ENCODE results near the gene MYO9B.

MYO9B gene

DNA sequence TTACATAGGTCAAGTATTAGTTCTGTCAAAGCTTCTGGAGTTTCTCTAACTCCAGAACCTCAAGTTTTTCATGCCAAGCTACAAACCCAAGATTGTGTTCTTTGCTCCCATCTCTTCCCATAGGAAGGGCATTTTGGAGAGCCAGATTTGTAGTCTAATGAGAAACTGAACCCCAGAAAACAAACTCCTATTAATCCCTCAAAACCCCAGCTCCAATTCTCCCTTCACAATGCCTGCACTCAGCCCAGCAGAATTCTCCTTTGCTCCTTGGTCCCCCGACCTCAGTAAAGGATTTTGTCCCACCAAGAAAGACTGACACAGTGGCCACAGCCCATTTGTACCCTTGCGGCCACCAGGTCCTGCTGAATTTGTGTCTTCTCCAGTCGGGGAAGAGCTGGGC lies 180.6 kb downstream of the MYO9B start:
- Histone ChIP-seq H3K27me3 (ENCODE audit: control insufficient read depth, low read length) (no peaks in the 10 kb centered on the region), H3K79me2 (ENCODE audit: control insufficient read depth, low read length) (no peaks in the 10 kb centered on the region), H4K20me1 (ENCODE audit: control insufficient read depth, insufficient read depth, low read depth, low read length) (no peaks in the 10 kb centered on the region), H3K27ac (ENCODE audit: low read depth, low read length) (no peak overlapping the region), H3K4me1 (ENCODE audit: control insufficient read depth, low read length) (peaks cover 8% of the 10 kb centered on the region), H3K9me3 (ENCODE audit: control insufficient read depth, insufficient read depth, low read length) (no peaks in the 10 kb centered on the region), H3K9me2 (replicated peaks; ENCODE audit: control insufficient read depth, low read length) (no peaks in the 10 kb centered on the region), H3K4me3 (ENCODE audit: low read length) (no peak overlapping the region), H3F3A (ENCODE audit: control insufficient read depth, insufficient read depth) (0 out of 2 replicates have a peak, but pooled peaks cover 2% of the 10 kb centered on the region), H3K4me2 (ENCODE audit: low read length) (no peak overlapping the region), H3K36me3 (ENCODE audit: control insufficient read depth, low read length) (no peaks in the 10 kb centered on the region)
- TF ChIP-seq, protein P1, sequence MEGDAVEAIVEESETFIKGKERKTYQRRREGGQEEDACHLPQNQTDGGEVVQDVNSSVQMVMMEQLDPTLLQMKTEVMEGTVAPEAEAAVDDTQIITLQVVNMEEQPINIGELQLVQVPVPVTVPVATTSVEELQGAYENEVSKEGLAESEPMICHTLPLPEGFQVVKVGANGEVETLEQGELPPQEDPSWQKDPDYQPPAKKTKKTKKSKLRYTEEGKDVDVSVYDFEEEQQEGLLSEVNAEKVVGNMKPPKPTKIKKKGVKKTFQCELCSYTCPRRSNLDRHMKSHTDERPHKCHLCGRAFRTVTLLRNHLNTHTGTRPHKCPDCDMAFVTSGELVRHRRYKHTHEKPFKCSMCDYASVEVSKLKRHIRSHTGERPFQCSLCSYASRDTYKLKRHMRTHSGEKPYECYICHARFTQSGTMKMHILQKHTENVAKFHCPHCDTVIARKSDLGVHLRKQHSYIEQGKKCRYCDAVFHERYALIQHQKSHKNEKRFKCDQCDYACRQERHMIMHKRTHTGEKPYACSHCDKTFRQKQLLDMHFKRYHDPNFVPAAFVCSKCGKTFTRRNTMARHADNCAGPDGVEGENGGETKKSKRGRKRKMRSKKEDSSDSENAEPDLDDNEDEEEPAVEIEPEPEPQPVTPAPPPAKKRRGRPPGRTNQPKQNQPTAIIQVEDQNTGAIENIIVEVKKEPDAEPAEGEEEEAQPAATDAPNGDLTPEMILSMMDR (IDR thresholded peaks at IDR 0.05; ENCODE audit: low read depth, low read length, poor library complexity, severe bottlenecking): no peak
- TF ChIP-seq EZH2phosphoT487 (IDR thresholded peaks at IDR 0.05; ENCODE audit: borderline replicate concordance, low read length): no peak

GRCh38 chr19:17259118-17259780 lies 183.7 kb downstream of the MYO9B start:
- peaks cover 11% of the 10 kb centered on the region; the same call in 1 of the 2 replicates for H3F3A ChIP-seq (ENCODE audit: control insufficient read depth, insufficient read depth)
- H3K4me3 ChIP-seq (ENCODE audit: low read length): no peak overlapping the region
- H3K4me2 ChIP-seq (ENCODE audit: low read length): no peak overlapping the region
- no peaks in the 10 kb centered on the region for H3K27me3 ChIP-seq (ENCODE audit: control insufficient read depth, low read length)
- TF ChIP-seq, protein P1 (IDR thresholded peaks at IDR 0.05; ENCODE audit: low read depth, low read length, poor library complexity, severe bottlenecking): no peak
- no peak for TF ChIP-seq EZH2phosphoT487 (IDR thresholded peaks at IDR 0.05; ENCODE audit: borderline replicate concordance, low read length)
- H3K36me3 ChIP-seq (ENCODE audit: control insufficient read depth, low read length): no peaks in the 10 kb centered on the region
- H3K4me1 ChIP-seq (ENCODE audit: control insufficient read depth, low read length): peaks cover 22% of the 10 kb centered on the region
- H4K20me1 ChIP-seq (ENCODE audit: control insufficient read depth, insufficient read depth, low read depth, low read length): no peaks in the 10 kb centered on the region
- no peaks in the 10 kb centered on the region for H3K9me2 ChIP-seq (replicated peaks; ENCODE audit: control insufficient read depth, low read length)
- H3K9me3 ChIP-seq (ENCODE audit: control insufficient read depth, insufficient read depth, low read length): no peaks in the 10 kb centered on the region
- H3K27ac ChIP-seq (ENCODE audit: low read depth, low read length): no peak overlapping the region
- H3K79me2 ChIP-seq (ENCODE audit: control insufficient read depth, low read length): no peaks in the 10 kb centered on the region

DNA sequence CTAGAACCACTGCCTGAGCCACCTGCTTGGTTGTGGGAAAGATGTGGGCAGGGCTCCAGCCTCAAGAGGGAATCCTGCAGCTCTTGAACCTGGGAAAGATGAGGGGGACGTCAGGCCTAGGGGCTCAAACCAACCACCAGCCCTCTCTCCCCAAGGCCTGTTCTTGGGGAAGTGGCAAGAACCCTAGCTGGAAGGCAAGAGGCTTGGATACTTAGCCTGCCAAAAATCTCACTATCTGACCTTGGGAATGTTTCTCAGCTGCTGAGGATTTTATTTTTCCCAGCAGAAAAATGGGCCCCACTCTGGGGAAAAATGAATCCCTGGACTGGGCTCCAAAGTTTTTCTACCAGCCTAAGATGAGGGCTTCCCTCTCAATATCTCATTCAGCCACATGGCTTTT lies 184.4 kb downstream of the MYO9B start:
- Histone ChIP-seq H3K4me3 (ENCODE audit: low read length) (no peak overlapping the region), H3K27ac (ENCODE audit: low read depth, low read length) (no peak overlapping the region), H3K9me2 (replicated peaks; ENCODE audit: control insufficient read depth, low read length) (no peaks in the 10 kb centered on the region), H4K20me1 (ENCODE audit: control insufficient read depth, insufficient read depth, low read depth, low read length) (no peaks in the 10 kb centered on the region), H3K4me2 (ENCODE audit: low read length) (no peak overlapping the region), H3K27me3 (ENCODE audit: control insufficient read depth, low read length) (no peaks in the 10 kb centered on the region), H3K9me3 (ENCODE audit: control insufficient read depth, insufficient read depth, low read length) (no peaks in the 10 kb centered on the region), H3K4me1 (ENCODE audit: control insufficient read depth, low read length) (peaks cover 29% of the 10 kb centered on the region), H3F3A (ENCODE audit: control insufficient read depth, insufficient read depth) (peaks cover 11% of the 10 kb centered on the region; the same call in 1 of the 2 replicates), H3K79me2 (ENCODE audit: control insufficient read depth, low read length) (no peaks in the 10 kb centered on the region), H3K36me3 (ENCODE audit: control insufficient read depth, low read length) (no peaks in the 10 kb centered on the region)
- TF ChIP-seq EZH2phosphoT487 (IDR thresholded peaks at IDR 0.05; ENCODE audit: borderline replicate concordance, low read length): no peak
- TF ChIP-seq, protein P1 (IDR thresholded peaks at IDR 0.05; ENCODE audit: low read depth, low read length, poor library complexity, severe bottlenecking): no peak
